IMR-90 (cell line): ENCODE results near the gene GAS7. TPM values are rescaled to one million over a fixed set of nuclear protein-coding genes. Genes with fewer than 3 reads are reported as not detected.

Experiments
- ATAC-seq: fragments of 200-7000 bp; cut with Tn5 transposase; 2 replicates; pipeline ENCODE4 v1.9.1; 2020; ENCODE audit warnings: low read depth, mild to moderate bottlenecking, moderate library complexity
- BruUV-seq: library from RNA; stranded (reverse); fragments of 400-500 nt; replicated peaks from 2 replicates; lab custom pipeline; 2021; lab: Mats Ljungman, UMichigan
- CTCF ChIA-PET: fragments of 300-600 bp; formaldehyde crosslinking; extraction: SDS; loops from one replicate; lab custom pipeline; 2021; ENCODE audit warnings: antibody characterized with exemption; lab: Yijun Ruan, JAX
- POLR2A ChIA-PET: fragments of 300-600 bp; sonication (Branson Sonifier 250); formaldehyde crosslinking; loops from one replicate; lab custom pipeline; 2022; ENCODE audit warnings: antibody characterized with exemption; ENCODE audit not compliant: unreplicated experiment; lab: Charles Lee
- DNase-seq: peaks from one replicate; pipeline ENCODE4 v3.0.0; 2013
- H2AFZ ChIP-seq: replicated peaks from 2 replicates; pipeline ENCODE3; 2013; ENCODE audit warnings: low read length, mild to moderate bottlenecking; ENCODE audit not compliant: poor library complexity
- H2AK5ac ChIP-seq: 2 replicates; pipeline ENCODE4 v1.6.1; 2013; ENCODE audit warnings: low read depth, low read length, inconsistent platforms
- H2AK9ac ChIP-seq: replicated peaks from 2 replicates; pipeline ENCODE3; 2013; ENCODE audit warnings: mild to moderate bottlenecking, low read depth, low read length, moderate library complexity; ENCODE audit not compliant: poor library complexity
- H2BK120ac ChIP-seq: 2 replicates; pipeline ENCODE4 v1.6.1; 2013; ENCODE audit warnings: low read depth, low read length, inconsistent platforms
- H2BK15ac ChIP-seq: 3 replicates; pipeline ENCODE4 v1.6.1; 2013; ENCODE audit warnings: low read depth, low read length, inconsistent platforms
- H2BK20ac ChIP-seq: 2 replicates; pipeline ENCODE4 v1.6.1; 2013; ENCODE audit warnings: low read depth, mild to moderate bottlenecking, inconsistent platforms, low read length, moderate library complexity
- H2BK5ac ChIP-seq: 2 replicates; pipeline ENCODE4 v1.6.1; 2013; ENCODE audit warnings: mild to moderate bottlenecking, low read depth, low read length, inconsistent platforms; ENCODE audit not compliant: poor library complexity, severe bottlenecking
- H3K14ac ChIP-seq: replicated peaks from 2 replicates; pipeline ENCODE4 v1.6.1; 2013; ENCODE audit warnings: low read depth, low read length, inconsistent platforms
- H3K18ac ChIP-seq: 2 replicates; pipeline ENCODE4 v1.6.1; 2013; ENCODE audit warnings: low read depth, low read length, control low read depth
- H3K23ac ChIP-seq: 2 replicates; pipeline ENCODE4 v1.6.1; 2013; ENCODE audit warnings: low read depth, low read length, inconsistent platforms
- H3K27ac ChIP-seq: 2 replicates; pipeline ENCODE4 v1.5.1; 2013; ENCODE audit warnings: mild to moderate bottlenecking, control low read depth, low read length; ENCODE audit not compliant: insufficient read depth
- H3K27me3 ChIP-seq: 2 replicates; pipeline ENCODE4 v1.6.1; 2013; ENCODE audit warnings: low read length; ENCODE audit not compliant: control insufficient read depth, insufficient read depth
- H3K36me3 ChIP-seq: 2 replicates; pipeline ENCODE4 v1.6.1; 2013; ENCODE audit warnings: low read length, mixed read lengths; ENCODE audit not compliant: control insufficient read depth, insufficient read depth
- H3K4ac ChIP-seq: 2 replicates; pipeline ENCODE4 v1.6.1; 2013; ENCODE audit warnings: low read depth, low read length, inconsistent platforms
- H3K4me1 ChIP-seq: 2 replicates; pipeline ENCODE4 v1.6.1; 2013; ENCODE audit warnings: low read length, mixed read lengths; ENCODE audit not compliant: control insufficient read depth, insufficient read depth
- H3K4me2 ChIP-seq: 2 replicates; pipeline ENCODE4 v1.6.1; 2013; ENCODE audit warnings: low read depth, mild to moderate bottlenecking, control low read depth, low read length, moderate library complexity
- H3K4me3 ChIP-seq: 2 replicates; pipeline ENCODE4 v1.5.1; 2013; ENCODE audit warnings: low read depth, mild to moderate bottlenecking, control low read depth, low read length, moderate library complexity; ENCODE audit not compliant: insufficient read depth
- H3K56ac ChIP-seq: 2 replicates; pipeline ENCODE4 v1.6.1; 2013; ENCODE audit warnings: low read length, inconsistent platforms; ENCODE audit not compliant: insufficient read depth; ENCODE audit errors: extremely low read depth
- H3K79me1 ChIP-seq, 2 experiments: 2 replicates each; pipeline ENCODE4 v1.6.1; 2013; ENCODE audit warnings: low read length in 2 of 2, inconsistent platforms in 1 of 2, low read depth in 1 of 2
- H3K9ac ChIP-seq: 2 replicates; pipeline ENCODE4 v1.6.1; 2013; ENCODE audit warnings: low read depth, low read length, control low read depth
- H3K9me1 ChIP-seq: 2 replicates; pipeline ENCODE4 v1.6.1; 2013; ENCODE audit warnings: low read length, inconsistent platforms; ENCODE audit not compliant: insufficient read depth
- H3K9me3 ChIP-seq: 2 replicates; pipeline ENCODE4 v1.6.1; 2013; ENCODE audit warnings: low read length; ENCODE audit not compliant: control insufficient read depth, insufficient read depth
- H4K20me1 ChIP-seq: 2 replicates; pipeline ENCODE4 v1.6.1; 2013; ENCODE audit warnings: low read length, inconsistent platforms; ENCODE audit not compliant: insufficient read depth
- H4K5ac ChIP-seq: 2 replicates; pipeline ENCODE4 v1.6.1; 2013; ENCODE audit warnings: mild to moderate bottlenecking, low read depth, low read length, control low read depth
- H4K8ac ChIP-seq, 2 experiments: 2 replicates each; pipeline ENCODE4 v1.6.1; 2013; ENCODE audit warnings: low read depth in 2 of 2, low read length in 2 of 2, control low read depth in 1 of 2, inconsistent platforms in 1 of 2
- H4K91ac ChIP-seq: 2 replicates; pipeline ENCODE4 v1.6.1; 2013; ENCODE audit warnings: low read depth, low read length, inconsistent platforms; ENCODE audit not compliant: insufficient read depth
- BHLHE40 ChIP-seq: fragments of 150-350 bp; IDR thresholded peaks from 2 replicates; pipeline ENCODE4 v1.6.1; 2016; ENCODE audit warnings: mild to moderate bottlenecking, low read depth, low read length
- CEBPB ChIP-seq: IDR thresholded peaks from 2 replicates; pipeline ENCODE4 v1.6.1; 2012; ENCODE audit warnings: low read depth, low read length, improper control_type of control experiment
- CHD1 ChIP-seq: IDR thresholded peaks from 2 replicates; pipeline ENCODE4 v1.6.1; 2012; ENCODE audit warnings: low read depth, low read length, improper control_type of control experiment
- FOS ChIP-seq: fragments of 150-350 bp; IDR thresholded peaks from 2 replicates; pipeline ENCODE4 v1.6.1; 2016; ENCODE audit warnings: low read depth, low read length
- MAFK ChIP-seq: IDR thresholded peaks from 2 replicates; pipeline ENCODE4 v1.6.1; 2012; ENCODE audit warnings: low read depth, low read length, improper control_type of control experiment
- MAZ ChIP-seq: IDR thresholded peaks from 2 replicates; pipeline ENCODE4 v1.6.1; 2012; ENCODE audit warnings: low read depth, mild to moderate bottlenecking, low read length, improper control_type of control experiment, moderate library complexity, borderline replicate concordance
- MXI1 ChIP-seq: IDR thresholded peaks from 2 replicates; pipeline ENCODE4 v1.6.1; 2012; ENCODE audit warnings: low read depth, mild to moderate bottlenecking, low read length, moderate library complexity, borderline replicate concordance
- NFE2L2 ChIP-seq: fragments of 150-350 bp; IDR thresholded peaks from 2 replicates; pipeline ENCODE4 v1.6.1; 2016; ENCODE audit warnings: low read depth, mild to moderate bottlenecking, low read length
- POLR2A ChIP-seq: IDR thresholded peaks from 2 replicates; pipeline ENCODE4 v1.6.1; 2012; ENCODE audit warnings: mild to moderate bottlenecking, low read depth, low read length
- RAD21 ChIP-seq: IDR thresholded peaks from 2 replicates; pipeline ENCODE4 v1.6.1; 2012; ENCODE audit warnings: low read length, improper control_type of control experiment
- RCOR1 ChIP-seq: IDR thresholded peaks from 2 replicates; pipeline ENCODE4 v1.6.1; 2012; ENCODE audit warnings: mild to moderate bottlenecking, low read length, improper control_type of control experiment; ENCODE audit not compliant: insufficient replicate concordance
- RFX5 ChIP-seq: IDR thresholded peaks from 2 replicates; pipeline ENCODE4 v1.8.0; 2012; ENCODE audit warnings: low read depth, mild to moderate bottlenecking, low read length, moderate library complexity
- WGBS, 2 experiments: methylation state at CpG; one replicate each; pipeline versions ENCODE4 v1.1.5 to v1.1.7; 2013; ENCODE audit warnings: missing lambda C conversion rate in 2 of 2; ENCODE audit not compliant: insufficient read length in 1 of 2; ENCODE audit errors: extremely low coverage in 2 of 2; 5-methylcytosine and 5-hydroxymethylcytosine counted together
- dilution Hi-C: fragments of 300-500 bp; cut with HindIII; formaldehyde crosslinking; loops from one replicate; pipeline ENCODE4 v1.14.3; 2018; ENCODE audit warnings: low sequenced_read_pairs; ENCODE audit not compliant: unreplicated experiment
- in situ Hi-C: fragments of 300-500 bp; cut with MboI; formaldehyde crosslinking; loops from 3 replicates; pipeline ENCODE4 v1.14.3; 2019; ENCODE audit warnings: low sequenced_read_pairs, inconsistent platforms, mixed read lengths
- intact Hi-C: fragments of 100-400 bp; cut with micrococcal nuclease; formaldehyde crosslinking; loops from 2 replicates; pipeline ENCODE4 v1.10.0; 2022
- polyA plus RNA-seq, 3 experiments: library from polyadenylated mRNA; depleted of rRNA; stranded (reverse); fragments of >200 nt; gene quantifications; 2 replicates each; pipeline ENCODE4 v1.2.3, GENCODE V29; 2012; ENCODE audit warnings: low replicate concordance in 1 of 3
- total RNA-seq: library from RNA; depleted of rRNA; stranded (reverse); fragments of >200 nt; gene quantifications from 2 replicates; pipeline ENCODE4 v1.2.3, GENCODE V29; 2012
- TF ChIP-seq, protein P1 (sequence below): fragments of 150-350 bp; IDR thresholded peaks from 2 replicates; pipeline ENCODE4 v1.6.1; 2016; ENCODE audit warnings: low read depth, mild to moderate bottlenecking, low read length, moderate library complexity, borderline replicate concordance
- TF ChIP-seq, protein P2 (sequence below): fragments of 150-350 bp; IDR thresholded peaks from 2 replicates; pipeline ENCODE4 v1.6.1; 2017; ENCODE audit warnings: mild to moderate bottlenecking, antibody characterized with exemption, low read length, low read depth

The GAS7 gene
- total and polyA plus RNA-seq, 2 of the 4 experiments (the other 2 are of a cell fraction), result 4.6 to 5.0 TPM

DNA sequence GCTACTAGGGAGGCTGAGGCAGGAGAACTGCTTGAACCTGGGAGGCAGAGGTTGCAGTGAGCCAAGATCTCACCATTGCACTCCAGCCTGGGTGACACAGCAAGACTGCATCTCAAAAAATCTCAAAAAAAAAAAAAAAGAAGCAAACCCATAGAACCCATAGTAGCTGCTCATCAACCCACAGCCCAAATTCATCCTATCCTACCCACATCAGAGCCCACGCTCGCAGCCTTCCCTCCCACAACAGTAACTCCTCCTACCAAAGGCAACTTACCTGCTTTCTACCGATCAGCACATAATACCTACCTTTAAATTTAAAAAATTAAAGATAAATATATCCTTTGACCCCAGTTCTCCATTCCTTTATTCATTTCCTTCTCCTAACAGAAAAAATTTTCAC is 94.7 kb downstream of the GAS7 start:
- H3K79me1 ChIP-seq, result peaks cover 3 to 4% of the 10 kb centered on the region in 2 experiments; a peak in 1 of 4 replicates
- H3K9me3 ChIP-seq, result no peaks in the 10 kb centered on the region
- no peak overlapping the region for H4K8ac ChIP-seq
- no peak overlapping the region for H2BK20ac ChIP-seq
- H2AK9ac ChIP-seq, result no peak overlapping the region
- H2BK15ac ChIP-seq, result no peak overlapping the region
- dilution Hi-C loops, result no loop called here
- BruUV-seq, result no TSS peak
- no peaks in the 10 kb centered on the region for H3K27me3 ChIP-seq
- no peak overlapping the region for H3K23ac ChIP-seq
- H2BK5ac ChIP-seq, result no peak overlapping the region
- H4K20me1 ChIP-seq, result no peaks in the 10 kb centered on the region
- no peak overlapping the region for H3K4me2 ChIP-seq
- no peak overlapping the region for H3K4me3 ChIP-seq
- no peak overlapping the region for H3K9ac ChIP-seq
- H2AK5ac ChIP-seq, result no peak overlapping the region
- intact Hi-C loops, result no loop called here
- ChIA-PET POLR2A (no interaction called here), CTCF (no interaction called here)
- no peak overlapping the region for H2AFZ ChIP-seq
- no peak overlapping the region for H3K27ac ChIP-seq
- H3K18ac ChIP-seq, result no peak overlapping the region
- TF ChIP-seq CEBPB, result no peak
- TF ChIP-seq FOS, result no peak
- TF ChIP-seq MAFK, result no peak
- TF ChIP-seq RFX5, result no peak
- no peak for TF ChIP-seq CHD1
- TF ChIP-seq BHLHE40, result no peak
- no peak for TF ChIP-seq MAZ
- TF ChIP-seq POLR2A, result no peak
- no peak for TF ChIP-seq MXI1
- no peak for TF ChIP-seq RAD21
- TF ChIP-seq, protein P1, sequence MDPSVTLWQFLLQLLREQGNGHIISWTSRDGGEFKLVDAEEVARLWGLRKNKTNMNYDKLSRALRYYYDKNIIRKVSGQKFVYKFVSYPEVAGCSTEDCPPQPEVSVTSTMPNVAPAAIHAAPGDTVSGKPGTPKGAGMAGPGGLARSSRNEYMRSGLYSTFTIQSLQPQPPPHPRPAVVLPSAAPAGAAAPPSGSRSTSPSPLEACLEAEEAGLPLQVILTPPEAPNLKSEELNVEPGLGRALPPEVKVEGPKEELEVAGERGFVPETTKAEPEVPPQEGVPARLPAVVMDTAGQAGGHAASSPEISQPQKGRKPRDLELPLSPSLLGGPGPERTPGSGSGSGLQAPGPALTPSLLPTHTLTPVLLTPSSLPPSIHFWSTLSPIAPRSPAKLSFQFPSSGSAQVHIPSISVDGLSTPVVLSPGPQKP, result no peak
- TF ChIP-seq, protein P2, sequence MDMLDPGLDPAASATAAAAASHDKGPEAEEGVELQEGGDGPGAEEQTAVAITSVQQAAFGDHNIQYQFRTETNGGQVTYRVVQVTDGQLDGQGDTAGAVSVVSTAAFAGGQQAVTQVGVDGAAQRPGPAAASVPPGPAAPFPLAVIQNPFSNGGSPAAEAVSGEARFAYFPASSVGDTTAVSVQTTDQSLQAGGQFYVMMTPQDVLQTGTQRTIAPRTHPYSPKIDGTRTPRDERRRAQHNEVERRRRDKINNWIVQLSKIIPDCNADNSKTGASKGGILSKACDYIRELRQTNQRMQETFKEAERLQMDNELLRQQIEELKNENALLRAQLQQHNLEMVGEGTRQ, result no peak
- TF ChIP-seq RCOR1, result no peak
- TF ChIP-seq NFE2L2, result no peak
- H2BK120ac ChIP-seq, result no peak overlapping the region
- no peak overlapping the region for H3K14ac ChIP-seq
- no peaks in the 10 kb centered on the region for H3K36me3 ChIP-seq
- no peak overlapping the region for H4K5ac ChIP-seq
- no peak overlapping the region for H4K91ac ChIP-seq
- peaks cover 6% of the 10 kb centered on the region; the same call in 1 of the 2 replicates for H3K9me1 ChIP-seq
- H3K56ac ChIP-seq, result no peak overlapping the region
- H3K4ac ChIP-seq, result no peak overlapping the region
- H3K4me1 ChIP-seq, result peaks cover 12% of the 10 kb centered on the region
- WGBS, 2 experiments, result no CpG with 5 or more reads among the region's 3 CpGs
- ATAC-seq, result no peak
- DNase-seq, result no peak
- in situ Hi-C loops, result no loop called here
